Sciatic nerve (tissue), 2 donors: Measurements from ENCODE around the gene ARHGAP42. TPM values are rescaled to one million over a fixed set of nuclear protein-coding genes. Genes with fewer than 3 reads are reported as not detected.
"Not testable (repeated sequence)": the region's sequence is repeated elsewhere in the genome, so short reads cannot be mapped to it uniquely, and the experiment has no call there.

ENCODE experiments used
- ATAC-seq: fragments of 200-7000 bp; cut with Tn5 transposase; one replicate; pipeline ENCODE4 v1.9.1; 2020; ENCODE audit warnings: mild to moderate bottlenecking, moderate library complexity
- DNase-seq: peaks from one replicate; pipeline ENCODE4 v3.0.0-alpha.2; 2020; ENCODE audit warnings: low spot score
- intact Hi-C: fragments of 100-400 bp; cut with DNase I; formaldehyde crosslinking; loops from one replicate; pipeline ENCODE4 v1.14.2; 2022
- total RNA-seq: library from RNA; stranded (reverse); fragmentation: NEBNext Ultra II Directional; extraction: Animal tissue kit (Norgen Biotek cat#: 25700); gene quantifications from one replicate; pipeline ENCODE4 v1.2.1, GENCODE V29; 2021
- donor health status: DM: no; HTN: no; CAD: no.
- donor health status: DM: no; HTN: no; CAD: no.

The ARHGAP42 gene, protein sequence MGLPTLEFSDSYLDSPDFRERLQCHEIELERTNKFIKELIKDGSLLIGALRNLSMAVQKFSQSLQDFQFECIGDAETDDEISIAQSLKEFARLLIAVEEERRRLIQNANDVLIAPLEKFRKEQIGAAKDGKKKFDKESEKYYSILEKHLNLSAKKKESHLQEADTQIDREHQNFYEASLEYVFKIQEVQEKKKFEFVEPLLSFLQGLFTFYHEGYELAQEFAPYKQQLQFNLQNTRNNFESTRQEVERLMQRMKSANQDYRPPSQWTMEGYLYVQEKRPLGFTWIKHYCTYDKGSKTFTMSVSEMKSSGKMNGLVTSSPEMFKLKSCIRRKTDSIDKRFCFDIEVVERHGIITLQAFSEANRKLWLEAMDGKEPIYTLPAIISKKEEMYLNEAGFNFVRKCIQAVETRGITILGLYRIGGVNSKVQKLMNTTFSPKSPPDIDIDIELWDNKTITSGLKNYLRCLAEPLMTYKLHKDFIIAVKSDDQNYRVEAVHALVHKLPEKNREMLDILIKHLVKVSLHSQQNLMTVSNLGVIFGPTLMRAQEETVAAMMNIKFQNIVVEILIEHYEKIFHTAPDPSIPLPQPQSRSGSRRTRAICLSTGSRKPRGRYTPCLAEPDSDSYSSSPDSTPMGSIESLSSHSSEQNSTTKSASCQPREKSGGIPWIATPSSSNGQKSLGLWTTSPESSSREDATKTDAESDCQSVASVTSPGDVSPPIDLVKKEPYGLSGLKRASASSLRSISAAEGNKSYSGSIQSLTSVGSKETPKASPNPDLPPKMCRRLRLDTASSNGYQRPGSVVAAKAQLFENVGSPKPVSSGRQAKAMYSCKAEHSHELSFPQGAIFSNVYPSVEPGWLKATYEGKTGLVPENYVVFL
- total RNA-seq: 120 TPM

- intact Hi-C loops: loop anchor here (10.0 kb wide), 2 partner anchors 168 to 238 kb away; no protein-coding TSS in a partner anchor
- peak; percentile 76 for ATAC-seq
- DNase-seq: peak; percentile 86
Measured at GRCh38 chr11:100687054-100687629, at the start of gene ARHGAP42. TSS of gene ARHGAP42 (plus strand) at chr11:100687288. CDS start at chr11:100687679, 391 bp downstream.

- ATAC-seq: no peak
- intact Hi-C loops: no loop called here
Measured at GRCh38 chr11:100637706-100638105, 49.4 kb upstream of the ARHGAP42 start.

DNA sequence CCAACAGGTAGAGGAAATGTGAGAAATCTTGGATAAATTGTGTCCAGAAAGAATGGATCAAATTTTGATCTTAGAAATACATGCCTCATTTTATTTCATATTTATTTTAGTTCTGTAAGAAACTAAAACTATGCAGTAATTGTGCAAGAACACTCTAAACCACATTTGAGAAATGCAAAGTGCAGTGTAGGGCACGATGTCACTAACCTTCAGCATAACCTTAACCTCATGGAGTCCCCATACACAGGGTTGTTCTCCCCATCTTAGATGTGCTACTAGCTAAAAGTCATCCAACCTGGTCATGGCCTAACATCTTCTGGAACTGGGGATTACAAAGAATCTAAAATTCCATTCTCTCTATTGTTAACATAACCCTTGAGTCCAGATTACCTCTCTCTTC lies 48.4 kb upstream of the ARHGAP42 start:
- ATAC-seq (peak; percentile 80), DNase-seq (no peak)
- intact Hi-C loops: no loop called here

More at GRCh38 chr11:100637706-100638105, 49.4 kb upstream of the ARHGAP42 start:
- no peak for DNase-seq

DNA sequence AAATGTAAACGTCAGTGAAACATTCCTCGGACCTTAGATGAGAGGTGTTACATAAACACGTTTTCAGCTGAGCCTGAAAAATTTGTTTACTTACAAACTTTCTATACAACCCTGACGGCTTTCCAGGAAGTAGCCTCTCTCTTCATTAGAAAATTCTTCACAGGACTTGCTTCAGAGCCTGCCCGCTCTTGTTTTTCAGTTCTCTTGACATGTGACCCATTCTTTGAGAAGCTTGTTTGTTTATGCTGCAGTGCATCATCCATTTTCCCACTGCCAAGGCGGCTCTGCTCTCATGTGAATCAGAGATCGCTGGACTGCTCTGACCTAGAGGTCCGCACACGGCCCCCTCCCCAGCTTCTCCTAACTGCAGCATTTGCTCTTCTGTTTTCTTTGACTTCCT lies 47.9 kb upstream of the ARHGAP42 start:
- ATAC-seq (peak; percentile 70), DNase-seq (no peak)
- intact Hi-C loops: no loop called here

GRCh38 chr11:100640071-100640470 lies 47.0 kb upstream of the ARHGAP42 start:
- intact Hi-C loops: no loop called here
- ATAC-seq (no peak), DNase-seq (no peak)

DNA sequence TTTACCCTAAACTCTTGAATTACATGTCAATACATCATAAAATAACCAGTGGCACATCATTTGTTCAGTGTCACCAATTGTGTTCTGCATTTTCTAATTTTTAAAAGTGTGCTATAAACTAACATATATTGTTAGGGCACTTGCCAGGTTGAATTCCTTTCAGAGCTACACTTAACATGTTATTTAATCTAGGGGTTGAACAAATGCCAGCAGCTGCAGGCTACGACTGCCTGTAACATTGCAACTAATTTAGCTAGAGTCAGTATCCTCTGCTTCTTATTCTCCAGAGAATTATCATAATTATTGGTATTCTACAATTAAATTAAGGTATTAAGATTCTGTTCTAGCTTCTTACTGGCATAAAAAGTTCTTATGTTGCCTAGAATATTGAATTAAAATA lies 46.4 kb upstream of the ARHGAP42 start:
- ATAC-seq: no peak
- no peak for DNase-seq
- intact Hi-C loops: no loop called here

GRCh38 chr11:100641456-100641855 lies 45.6 kb upstream of the ARHGAP42 start:
- DNase-seq: no peak
- intact Hi-C loops: no loop called here
- ATAC-seq: no peak

DNA sequence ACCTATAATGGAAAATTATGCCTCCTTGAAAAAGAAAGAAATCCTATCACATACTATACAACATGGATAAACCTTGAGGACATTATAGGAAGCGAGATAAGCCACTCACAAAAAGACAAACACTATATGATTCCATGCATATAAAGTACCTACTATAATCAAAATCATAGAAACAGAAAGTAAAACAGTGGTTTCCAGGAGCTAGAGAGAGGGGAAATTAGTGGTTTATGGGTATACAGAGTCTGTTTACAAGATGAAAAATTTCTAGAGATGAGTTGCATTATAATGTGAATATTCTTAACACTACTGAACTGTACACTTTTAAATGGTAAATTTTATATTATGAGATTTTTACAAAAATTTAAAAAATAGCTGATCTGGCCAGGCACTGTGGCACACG lies 40.5 kb upstream of the ARHGAP42 start:
- ATAC-seq (no peak), DNase-seq (no peak)
- intact Hi-C loops: no loop called here

GRCh38 chr11:100647861-100648260 lies 39.2 kb upstream of the ARHGAP42 start:
- DNase-seq (no peak), ATAC-seq (no peak)
- intact Hi-C loops: no loop called here

DNA sequence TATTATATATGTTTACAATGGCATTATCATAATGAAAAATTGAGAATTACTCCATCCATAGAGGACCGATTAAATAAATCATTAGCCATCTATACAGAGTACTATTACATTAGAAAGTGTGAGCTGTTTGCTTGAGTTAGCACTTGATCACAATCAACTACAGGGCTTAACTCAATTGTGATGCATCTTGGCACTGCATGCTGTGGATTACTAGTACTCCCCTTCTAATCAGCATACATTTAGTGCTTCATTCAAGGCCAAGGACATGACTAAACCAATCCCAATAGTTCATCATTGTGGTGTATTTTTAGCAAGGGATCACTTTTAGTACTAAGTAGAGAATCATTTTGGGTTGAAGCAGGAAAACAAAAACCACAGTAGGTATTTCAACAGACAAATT lies 23.5 kb upstream of the ARHGAP42 start:
- ATAC-seq (no peak), DNase-seq (no peak)
- intact Hi-C loops: no loop called here

- intact Hi-C loops: no loop called here
- DNase-seq (no peak), ATAC-seq (no peak)
Measured at GRCh38 chr11:100663996-100664395, 23.1 kb upstream of the ARHGAP42 start.

DNA sequence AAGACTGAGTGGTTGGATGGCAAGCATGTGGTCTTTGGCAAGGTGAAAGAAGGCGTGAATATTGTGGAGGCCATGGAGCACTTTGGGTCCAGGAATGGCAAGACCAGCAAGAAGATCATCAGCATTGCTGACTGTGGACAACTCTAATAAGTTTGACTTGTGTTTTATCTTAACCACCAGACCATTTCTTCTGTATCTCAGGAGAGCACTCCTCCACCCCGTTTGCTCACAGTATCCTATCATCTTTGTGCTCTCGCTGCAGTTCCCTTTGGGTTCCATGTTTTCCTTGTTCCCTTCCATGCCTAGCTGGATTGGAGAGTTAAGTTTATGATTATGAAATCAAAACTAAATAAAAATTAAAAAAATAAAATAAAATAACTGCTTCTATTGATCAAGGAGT lies 20.3 kb upstream of the ARHGAP42 start:
- ATAC-seq, intact Hi-C loops, DNase-seq: not testable (repeated sequence)

GRCh38 chr11:100667449-100667848 lies 19.6 kb upstream of the ARHGAP42 start:
- DNase-seq (no peak), ATAC-seq (no peak)
- intact Hi-C loops: no loop called here

GRCh38 chr11:100670140-100670539 lies 16.9 kb upstream of the ARHGAP42 start:
- intact Hi-C loops: no loop called here
- ATAC-seq: no peak
- DNase-seq: no peak

GRCh38 chr11:100671471-100671870 lies 15.6 kb upstream of the ARHGAP42 start:
- no peak for ATAC-seq
- DNase-seq: no peak
- intact Hi-C loops: no loop called here

DNA sequence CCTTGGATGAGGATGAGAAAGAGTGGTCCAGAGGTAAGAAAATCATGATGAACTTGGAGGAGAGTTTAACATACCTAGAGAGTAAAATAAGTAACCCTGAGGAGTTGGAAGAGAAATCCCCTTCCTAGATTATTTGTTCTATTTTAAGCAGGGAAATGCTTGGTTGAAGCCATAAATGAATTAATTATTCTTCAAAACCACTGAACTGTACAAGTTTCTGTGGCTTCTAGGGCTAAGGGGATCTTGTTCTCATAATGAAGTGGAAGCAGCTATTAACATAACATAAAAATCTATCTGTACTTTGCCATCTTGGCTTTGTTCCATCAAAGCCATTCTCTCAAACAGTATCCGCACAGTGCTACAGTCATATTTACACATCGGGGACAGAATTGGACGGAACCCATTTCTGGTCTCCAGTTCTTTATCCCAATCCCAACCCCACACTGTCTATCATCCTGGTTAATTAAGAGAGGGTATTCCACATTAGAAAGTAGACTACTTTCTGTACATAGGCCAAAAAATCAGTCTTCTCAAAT lies 14.5 kb upstream of the ARHGAP42 start:
- intact Hi-C loops: no loop called here
- ATAC-seq: no peak
- no peak for DNase-seq

DNA sequence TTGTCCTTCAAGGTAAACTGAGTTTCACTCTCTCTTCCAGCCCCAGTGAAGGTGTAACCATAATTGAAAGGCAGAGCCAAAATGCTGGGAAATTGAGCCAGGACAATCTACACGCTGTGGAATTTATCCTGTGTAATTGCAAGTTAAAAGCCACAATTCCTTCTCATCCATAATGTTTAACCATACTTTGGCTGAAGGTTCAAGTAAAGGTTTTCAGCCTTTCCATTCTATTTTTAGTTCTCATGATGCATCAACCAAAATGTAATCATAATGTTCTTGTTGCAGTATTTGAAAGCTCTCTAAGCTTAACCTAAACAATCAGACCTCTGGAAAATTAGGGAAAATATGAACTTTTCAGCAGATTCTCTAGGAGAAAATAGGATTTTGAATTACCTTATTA lies 14.0 kb upstream of the ARHGAP42 start:
- intact Hi-C loops: no loop called here
- DNase-seq (no peak), ATAC-seq (no peak)

- ATAC-seq (no peak), DNase-seq (no peak)
- intact Hi-C loops: no loop called here
Measured at GRCh38 chr11:100674212-100674611, 12.9 kb upstream of the ARHGAP42 start.

- DNase-seq: no peak
- intact Hi-C loops: loop anchor here (5.0 kb wide), 1 partner anchor 98 kb away; no protein-coding TSS in a partner anchor
- no peak for ATAC-seq
Measured at GRCh38 chr11:100675115-100675650, 11.9 kb upstream of the ARHGAP42 start.
